HG03575 (cell line): ENCODE measurements around the gene COL2A1.

ENCODE experiments used
- ATAC-seq: cut with Tn5 transposase; IDR thresholded peaks from one replicate; pipeline ENCODE4 v1.9.1; 2021; ENCODE audit not compliant: unreplicated experiment, insufficient number of reproducible peaks, low FRiP score; ENCODE audit errors: extremely low read depth

COL2A1 gene

DNA sequence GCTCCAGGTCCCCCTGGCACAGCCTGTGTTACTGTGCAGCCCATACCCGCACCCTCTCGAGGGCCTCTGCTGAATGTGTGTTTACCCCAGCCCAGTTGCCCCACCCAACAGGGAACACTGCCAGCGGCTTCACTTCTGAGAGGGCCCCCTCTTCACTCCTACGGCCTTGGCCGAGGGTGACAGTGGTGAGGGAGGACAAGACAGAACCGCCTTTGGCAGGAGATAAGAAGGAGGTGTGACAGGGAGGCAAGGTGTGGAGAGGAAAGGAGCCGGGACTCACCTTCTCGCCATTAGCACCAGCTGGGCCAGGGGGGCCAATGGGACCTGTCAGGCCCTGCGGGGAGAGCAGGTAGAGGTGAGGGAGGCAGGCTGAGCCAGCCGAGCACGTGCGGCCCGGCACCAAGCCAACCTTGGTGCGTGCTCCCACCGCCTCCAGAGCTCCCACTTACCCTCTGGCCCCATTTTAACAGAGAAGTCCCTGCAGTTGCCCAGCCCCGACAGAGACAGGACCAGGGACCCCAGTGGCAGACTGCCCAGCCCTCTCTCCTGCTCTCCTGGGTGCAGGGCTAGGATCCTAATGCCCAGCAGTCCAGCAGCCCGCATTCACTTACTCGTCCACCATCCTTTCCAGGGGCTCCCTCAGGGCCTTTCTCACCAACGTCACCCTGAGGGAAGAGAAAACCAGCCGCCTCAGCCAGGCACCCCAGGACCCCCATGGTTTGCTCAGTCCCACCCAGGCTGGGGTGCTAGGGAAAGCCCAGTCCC is 22.6 kb downstream of the COL2A1 start:
- ATAC-seq = no peak

DNA sequence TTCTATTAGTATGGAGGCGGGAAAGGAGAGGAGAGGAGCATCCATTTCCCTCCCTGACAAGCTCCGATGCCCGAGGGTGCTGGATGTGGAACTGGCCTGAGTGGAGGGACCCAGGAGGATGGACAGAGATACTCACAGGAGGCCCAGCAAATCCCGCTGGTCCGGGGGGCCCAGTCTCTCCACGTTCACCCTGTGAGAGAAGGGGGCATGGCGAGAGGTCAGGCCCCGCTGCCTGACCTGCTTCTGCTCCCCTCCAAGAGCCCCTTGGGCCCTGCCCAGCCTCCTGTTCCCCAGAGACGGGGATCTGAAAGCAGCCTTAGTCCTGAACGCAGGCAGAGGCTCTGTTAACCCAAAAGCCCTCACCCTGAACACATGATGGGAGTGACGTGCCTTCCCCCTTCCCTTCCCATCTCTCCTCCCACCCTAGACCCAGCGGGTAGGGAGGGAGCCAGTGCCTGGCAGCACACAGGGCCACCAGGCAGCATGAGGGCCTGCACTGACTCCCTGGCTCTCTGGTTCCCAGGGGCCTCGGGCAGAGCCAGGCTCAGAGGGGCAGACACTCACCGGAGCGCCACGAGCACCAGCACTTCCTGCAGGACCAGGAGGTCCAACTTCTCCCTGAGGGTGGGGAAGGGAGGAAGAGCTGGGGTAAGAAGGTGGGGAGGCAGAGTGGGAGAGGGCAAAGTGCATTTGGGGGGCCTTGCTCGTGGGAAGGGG is 23.3 kb downstream of the COL2A1 start:
- no peak for ATAC-seq

DNA sequence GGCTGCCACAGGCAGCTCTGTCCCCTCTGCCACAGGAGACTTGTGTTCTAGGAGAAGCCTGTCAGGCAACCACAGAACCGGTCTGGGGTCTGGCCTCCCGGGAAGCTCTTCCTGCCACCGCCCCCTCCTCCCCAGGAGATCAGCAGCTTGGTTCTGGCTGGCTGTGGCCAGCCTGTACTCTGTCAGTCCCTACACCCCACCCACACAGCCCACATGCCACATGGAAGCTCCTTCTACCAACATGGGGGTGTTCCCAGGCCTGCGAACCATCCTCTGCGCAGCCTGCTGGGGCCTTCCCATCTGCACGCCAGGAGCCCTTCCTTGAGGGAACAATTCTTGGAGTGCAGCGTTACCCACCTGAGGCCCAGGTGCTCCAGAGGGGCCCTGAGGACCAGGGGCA is 24.1 kb downstream of the COL2A1 start:
- no peak for ATAC-seq

DNA sequence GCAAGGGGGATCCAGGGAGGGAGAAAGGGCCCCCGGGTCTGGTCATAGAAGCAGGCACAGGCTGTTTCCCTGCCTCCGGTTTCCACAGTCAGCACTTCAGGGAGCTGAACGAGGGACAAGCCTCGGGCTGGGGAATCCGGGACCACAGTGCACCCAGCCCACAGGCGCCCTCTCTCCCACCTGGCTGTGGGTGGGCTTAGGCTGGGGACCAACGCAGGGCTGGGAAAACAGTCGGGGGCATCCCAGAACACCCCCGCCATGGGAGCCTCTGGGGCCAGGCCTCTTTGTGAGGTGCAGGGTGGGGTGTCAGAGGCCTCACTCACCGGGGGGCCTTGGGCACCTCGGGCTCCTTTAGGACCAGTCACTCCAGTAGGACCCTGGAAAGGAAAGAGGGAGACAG is 24.6 kb downstream of the COL2A1 start:
- no peak for ATAC-seq

DNA sequence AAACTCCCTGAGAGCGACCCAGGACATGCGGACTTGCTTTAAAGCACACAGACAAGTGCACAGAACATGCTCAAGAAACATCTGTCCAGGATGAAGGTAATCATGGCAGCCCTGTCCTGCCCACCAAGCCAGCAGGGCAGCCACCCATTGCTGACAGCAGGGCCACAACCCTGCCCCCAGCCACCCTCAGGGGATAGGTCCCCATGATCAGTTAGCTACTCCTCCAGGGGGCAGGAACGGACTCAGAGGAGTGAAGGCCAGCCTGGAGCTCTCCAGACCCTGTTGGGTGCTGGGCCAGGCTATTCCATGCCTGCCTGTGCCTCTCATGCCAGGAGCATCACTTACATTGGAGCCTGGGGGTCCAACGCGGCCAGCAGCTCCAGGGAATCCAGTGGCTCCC is 25.1 kb downstream of the COL2A1 start:
- ATAC-seq = no peak

DNA sequence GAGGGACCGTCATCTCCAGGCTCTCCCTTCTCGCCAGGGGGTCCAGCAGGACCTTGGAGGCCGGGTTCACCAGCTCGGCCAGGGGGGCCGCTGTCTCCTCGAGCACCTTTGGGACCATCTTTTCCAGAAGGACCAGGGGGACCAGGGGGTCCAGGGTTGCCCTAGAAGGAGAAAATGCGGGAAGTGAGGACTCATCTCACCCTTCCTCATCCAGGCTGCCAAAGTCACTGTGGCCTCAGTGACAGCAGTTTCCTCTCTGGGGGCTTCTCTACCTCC is 25.7 kb downstream of the COL2A1 start:
- no peak for ATAC-seq

DNA sequence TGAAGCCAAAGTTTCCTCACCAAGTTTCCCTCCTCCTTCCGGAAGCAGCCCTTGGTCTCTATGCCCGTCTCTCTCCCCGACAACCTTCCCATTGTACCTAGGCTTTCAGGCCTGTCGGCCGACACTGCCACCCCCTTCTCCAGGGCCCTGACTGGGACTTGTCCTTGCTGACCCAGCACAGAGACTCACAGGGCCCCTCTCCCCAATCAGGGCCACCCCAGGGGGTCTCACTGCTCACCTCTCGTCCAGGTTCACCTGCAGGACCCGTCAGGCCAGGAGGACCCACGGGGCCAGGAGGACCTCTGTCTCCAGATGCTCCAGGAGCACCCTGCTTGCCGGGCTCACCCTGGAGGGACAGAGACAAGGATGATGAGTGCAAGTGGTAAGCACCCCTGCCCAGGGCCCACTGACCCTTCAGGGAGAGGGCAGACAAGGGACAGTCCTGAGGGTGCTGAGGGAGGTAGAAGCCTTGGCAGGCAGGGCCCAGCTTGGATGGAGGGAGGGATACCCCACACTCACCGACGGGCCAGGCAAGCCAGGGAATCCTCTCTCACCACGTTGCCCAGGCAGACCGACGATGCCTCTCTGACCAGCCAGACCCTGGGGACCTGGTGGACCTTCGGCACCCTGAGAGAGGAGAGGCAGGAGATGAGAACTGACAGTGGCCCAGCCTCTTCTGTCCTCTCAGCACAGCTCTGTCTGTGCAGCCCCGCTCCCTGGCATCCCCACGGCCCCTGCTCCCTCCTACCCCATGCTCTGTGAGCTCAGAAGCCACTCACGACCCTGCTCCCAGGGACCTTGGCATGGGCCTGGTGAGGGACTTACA is 26.3 kb downstream of the COL2A1 start:
- no peak for ATAC-seq

DNA sequence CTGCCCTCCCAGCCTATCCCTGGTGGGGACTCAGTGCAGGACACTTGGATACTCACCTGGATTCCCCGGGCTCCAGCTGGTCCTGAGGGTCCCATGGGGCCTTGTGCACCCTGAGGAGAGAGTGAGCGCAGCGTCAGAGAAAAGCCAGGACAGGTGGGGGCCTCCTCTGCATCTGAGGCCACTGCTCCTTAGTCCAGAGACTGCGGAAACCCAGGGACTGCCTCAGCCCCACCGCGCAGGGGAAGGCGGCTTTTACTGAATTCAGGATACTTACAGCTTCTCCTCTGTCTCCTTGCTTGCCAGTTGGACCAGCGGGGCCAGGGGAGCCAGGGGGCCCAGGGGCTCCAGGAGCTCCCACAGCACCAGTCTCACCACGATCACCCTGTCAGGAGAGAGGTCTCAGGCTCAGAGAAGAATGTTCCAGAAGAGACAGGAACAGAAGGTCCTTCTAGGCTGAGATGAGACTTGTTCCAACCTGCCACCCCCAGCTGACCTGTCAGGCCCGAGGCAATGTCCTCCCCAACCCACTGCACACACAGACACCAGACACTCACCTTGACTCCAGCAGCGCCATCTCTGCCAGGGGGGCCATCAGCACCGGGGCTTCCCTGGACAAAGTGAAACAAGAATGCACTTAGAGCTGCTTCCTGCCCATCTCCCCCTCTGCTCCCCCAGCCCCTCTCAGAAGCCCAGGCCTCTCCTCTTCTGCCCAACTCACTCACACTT is 27.1 kb downstream of the COL2A1 start:
- ATAC-seq = no peak

DNA sequence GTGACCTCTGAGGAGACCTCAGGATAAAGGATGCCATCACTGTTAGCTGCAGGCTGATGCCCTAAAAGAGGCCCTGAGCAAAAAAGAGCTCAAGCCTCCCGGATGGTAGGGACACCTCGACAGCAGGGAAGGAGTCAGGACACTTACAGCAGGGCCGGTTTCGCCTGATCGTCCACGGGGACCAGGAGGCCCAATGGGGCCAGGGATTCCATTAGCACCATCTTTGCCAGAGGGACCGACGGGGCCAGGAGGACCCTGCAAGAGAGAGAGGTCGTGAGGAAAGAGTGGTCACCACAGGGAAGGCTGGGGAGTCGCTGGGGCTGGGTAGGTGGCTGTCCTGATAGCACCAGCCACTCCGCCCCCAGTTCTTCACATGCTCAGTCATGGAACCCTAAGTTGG is 28.5 kb downstream of the COL2A1 start:
- ATAC-seq = no peak

DNA sequence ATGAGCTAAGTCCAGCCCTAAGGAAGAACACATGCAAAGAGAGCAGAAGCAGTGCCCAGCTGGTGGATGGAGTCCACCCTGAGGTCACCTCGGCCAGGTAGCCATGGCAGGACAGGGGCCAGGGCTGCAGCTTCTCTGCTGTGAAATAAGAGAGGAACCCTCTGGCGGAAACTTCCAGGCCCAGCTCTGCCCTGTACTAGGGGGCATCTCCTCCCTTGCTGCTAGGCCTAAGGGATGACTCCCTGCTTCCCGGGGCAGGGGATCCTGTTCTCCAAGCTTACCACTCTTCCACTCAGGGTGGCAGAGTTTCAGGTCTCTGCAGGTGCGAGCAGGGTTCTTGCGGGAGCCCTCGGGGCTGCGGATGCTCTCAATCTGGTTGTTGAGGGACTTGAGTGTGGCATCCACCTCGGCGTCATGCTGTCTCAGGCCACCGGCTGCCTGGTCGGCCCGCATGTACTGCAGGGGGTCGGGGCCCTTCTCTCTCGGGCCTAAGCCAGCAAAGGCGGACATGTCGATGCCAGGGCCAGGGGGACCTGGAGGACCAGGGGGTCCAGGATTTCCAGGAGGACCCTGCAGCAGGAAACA is 29.1 kb downstream of the COL2A1 start:
- no peak for ATAC-seq

DNA sequence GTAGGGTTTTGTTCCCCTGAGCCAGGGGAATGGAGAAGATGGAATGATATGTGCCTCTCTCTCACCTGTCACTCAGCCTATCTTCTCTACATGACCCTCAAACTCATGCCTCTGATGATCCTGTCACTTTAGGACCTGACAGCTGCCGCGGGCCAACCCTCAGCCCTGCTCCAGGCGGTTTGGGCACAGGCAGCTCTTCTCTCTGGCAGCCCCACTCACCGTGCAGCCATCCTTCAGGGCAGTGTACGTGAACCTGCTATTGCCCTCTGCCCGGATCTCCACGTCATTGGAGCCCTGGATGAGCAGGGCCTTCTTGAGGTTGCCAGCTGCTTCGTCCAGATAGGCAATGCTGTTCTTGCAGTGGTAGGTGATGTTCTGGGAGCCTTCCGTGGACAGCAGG is 30.4 kb downstream of the COL2A1 start:
- ATAC-seq = no peak

DNA sequence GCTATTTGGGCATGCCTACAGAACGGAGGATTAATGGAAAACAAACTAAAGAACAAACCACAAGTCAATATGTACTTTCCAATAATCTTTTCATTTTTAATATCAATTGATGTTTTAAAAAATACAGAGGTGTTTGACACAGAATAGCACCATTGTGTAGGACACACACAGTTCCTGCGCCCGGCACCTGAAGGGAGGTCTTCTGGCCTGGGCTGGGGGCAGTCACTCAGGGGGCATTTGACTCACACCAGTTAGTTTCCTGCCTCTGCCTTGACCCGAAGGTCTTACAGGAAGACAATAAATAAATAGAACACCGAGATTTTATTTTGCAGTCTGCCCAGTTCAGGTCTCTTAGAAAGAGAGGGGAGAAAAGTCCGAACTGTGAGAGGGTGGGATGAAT is 31.4 kb downstream of the COL2A1 start:
- ATAC-seq = no peak

DNA sequence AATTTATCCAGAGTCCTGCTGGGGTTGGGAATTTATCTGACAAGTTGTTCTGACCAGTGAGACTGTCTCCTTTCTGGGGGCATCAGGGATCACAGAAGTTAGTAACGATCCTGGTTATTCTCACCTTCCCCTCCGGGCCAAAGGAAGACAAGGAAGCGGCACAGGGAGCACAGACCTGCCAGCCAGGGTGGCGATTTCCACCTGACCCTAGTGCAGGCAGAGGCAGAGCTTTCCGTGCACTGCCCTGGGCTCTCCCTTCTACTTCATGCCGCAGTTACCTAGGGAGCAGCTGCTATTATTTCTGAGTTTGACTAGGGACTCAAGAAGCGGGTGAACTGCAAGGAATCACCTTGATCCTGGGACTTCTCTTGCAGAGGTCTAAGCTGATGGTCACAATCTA is 33.4 kb downstream of the COL2A1 start:
- no peak for ATAC-seq

DNA sequence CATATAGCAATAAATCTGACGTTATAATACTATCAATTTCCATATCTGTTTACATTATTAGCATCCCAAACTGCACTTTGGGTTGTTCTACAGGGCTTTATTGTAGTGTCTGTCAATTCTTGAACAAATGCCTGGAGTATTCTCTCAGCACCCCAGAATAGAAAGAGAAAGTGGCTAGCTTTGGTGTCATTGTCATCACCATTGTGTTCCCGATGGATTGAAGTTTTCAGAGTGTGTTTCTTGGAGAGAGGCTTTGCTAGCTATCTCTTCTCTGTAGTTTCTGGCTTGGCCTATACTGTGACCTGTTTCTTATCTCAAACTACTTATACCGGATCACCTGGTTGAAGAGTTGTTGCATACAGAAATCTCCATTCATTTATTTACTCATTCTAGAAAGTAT is 34.4 kb downstream of the COL2A1 start:
- ATAC-seq = no peak

DNA sequence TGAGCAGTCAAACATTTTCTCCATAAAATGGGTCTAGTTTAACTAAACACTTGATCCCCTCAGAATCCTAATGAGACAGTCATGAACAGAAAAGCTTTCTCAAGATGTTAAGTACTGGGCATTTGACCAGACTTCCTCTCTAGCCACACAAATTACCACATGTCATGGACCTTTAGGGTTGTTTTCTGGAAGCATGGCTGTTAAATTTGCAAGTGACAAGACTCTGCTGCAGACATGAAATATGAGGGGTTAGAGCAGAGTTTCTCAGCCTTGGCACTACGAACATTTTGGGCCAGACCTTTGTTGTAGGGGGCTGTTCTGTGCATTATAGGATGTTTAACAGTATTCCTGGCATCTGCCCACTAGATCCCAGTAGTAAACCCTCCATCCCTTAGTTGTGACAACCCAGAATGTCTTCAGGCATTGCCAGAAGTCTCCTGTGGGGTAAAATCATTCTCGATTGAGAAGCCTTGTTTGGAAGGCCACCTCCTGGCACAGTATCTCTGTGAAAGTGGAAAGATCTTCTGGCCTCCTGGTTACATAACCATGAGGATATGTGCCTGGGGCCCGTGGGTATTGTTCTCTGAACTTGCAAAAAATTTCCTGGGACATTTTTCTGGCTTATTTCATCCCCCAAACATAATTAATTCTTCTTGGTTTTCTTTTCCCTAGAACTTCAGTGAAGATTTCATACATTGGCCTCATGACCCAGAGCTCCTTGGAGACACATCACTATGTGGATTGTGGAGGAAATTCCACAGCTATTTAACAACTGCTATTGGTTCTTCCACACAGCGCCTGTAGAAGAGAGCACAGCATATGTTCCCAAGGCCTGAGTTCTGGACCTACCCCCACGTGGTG is 36.6 kb downstream of the COL2A1 start:
- no peak for ATAC-seq

DNA sequence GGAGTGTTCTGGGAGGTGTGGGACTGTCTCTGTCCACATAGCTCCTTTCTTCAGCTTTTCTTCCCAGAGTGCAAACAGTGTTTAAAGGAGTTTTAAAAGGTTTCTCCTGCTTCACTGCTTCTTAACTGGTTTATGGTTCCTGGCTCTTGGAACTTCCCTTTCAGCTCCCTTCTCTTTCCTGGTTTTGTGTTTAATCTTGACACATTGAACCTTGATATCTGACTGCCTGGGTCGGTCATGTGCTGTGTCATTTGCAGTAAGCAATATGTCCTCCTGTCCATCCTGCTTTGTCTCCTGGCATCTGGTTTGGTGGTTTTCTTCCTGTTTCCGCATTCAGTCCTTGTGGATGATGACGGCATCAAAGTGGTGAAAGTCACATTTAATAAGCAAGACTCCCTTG is 38.7 kb downstream of the COL2A1 start:
- no peak for ATAC-seq

DNA sequence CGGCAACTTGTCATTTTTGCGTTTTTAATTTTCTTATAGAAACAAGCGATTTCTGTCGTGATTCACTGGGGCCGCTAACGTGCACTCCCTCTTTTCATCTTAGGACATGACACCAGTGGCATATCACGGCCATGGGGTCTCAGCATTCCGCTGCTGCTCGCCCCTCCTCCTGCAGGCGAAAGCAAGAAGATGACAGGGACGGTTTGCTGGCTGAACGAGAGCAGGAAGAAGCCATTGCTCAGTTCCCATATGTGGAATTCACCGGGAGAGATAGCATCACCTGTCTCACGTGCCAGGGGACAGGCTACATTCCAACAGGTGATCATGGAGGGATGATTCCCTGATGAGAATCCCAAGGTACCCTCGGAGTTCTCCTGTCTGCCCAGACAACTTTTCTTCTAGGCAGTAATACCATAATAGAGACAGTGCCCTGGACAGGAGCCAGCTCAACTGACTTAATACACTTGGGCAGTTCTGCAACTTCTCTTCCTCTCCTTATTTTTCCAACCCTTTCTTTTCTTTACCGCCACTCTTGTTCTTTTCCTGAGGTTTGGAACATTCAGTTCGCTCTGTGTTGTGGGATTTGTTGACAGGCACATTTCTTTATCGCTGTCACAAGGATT is 40.1 kb downstream of the COL2A1 start:
- ATAC-seq = no peak
